Myometrial cell (primary cell): ENCODE results near the gene POC1B. TPM values are rescaled to one million over a fixed set of nuclear protein-coding genes. Genes with fewer than 3 reads are reported as not detected.

ENCODE experiments used
- total RNA-seq: library from RNA; depleted of rRNA; stranded (reverse); fragments of >200 nt; gene quantifications from 2 replicates; pipeline ENCODE4 v1.2.3, GENCODE V29; 2015

The POC1B gene
- 9.7 and 11.8 TPM in 2 replicates for total RNA-seq

GRCh38 chr12:89525824-89526770 is at the start of gene POC1B:
Gene POC1B, minus strand, starts transcription at chr12:89526047. Its CDS starts 152 bp downstream, at chr12:89525895.

GRCh38 chr12:89524541-89525304 is 1.1 kb downstream of the POC1B start, which contains the start of gene GALNT4:
Gene GALNT4, minus strand, starts transcription at chr12:89524796. Its CDS starts 247 bp downstream, at chr12:89524549.

Other genes starting within 250 kb of the POC1B start
- gene DUSP6, start 173.5 kb downstream of the POC1B start, total RNA-seq = 45.7 and 66.0 TPM in 2 replicates
- 10.4 and 13.1 TPM in 2 replicates for gene GALNT4, start 1.3 kb downstream of the POC1B start, total RNA-seq
- 92.5 and 110 TPM in 2 replicates for gene ATP2B1, start 182.8 kb upstream of the POC1B start, total RNA-seq